KMS-11 (cell line): Measurements from ENCODE around the gene PPARGC1A.

Experiments used
- H2AFZ ChIP-seq: fragments of 200-600 bp; sonication (generic); 2 replicates; pipeline ENCODE4 v1.6.1; 2016; ENCODE audit warnings: antibody characterized with exemption, mixed run types, low read depth
- H3K27ac ChIP-seq: fragments of 200-600 bp; sonication (generic); 2 replicates; pipeline ENCODE4 v1.6.1; 2016; ENCODE audit warnings: mild to moderate bottlenecking, mixed run types
- H3K27me3 ChIP-seq: fragments of 200-600 bp; sonication (generic); 2 replicates; pipeline ENCODE4 v1.6.1; 2017; ENCODE audit warnings: mild to moderate bottlenecking, low read depth, mixed run types, moderate library complexity; ENCODE audit not compliant: insufficient read depth
- H3K36me3 ChIP-seq: fragments of 200-600 bp; sonication (generic); 2 replicates; pipeline ENCODE4 v1.6.1; 2017; ENCODE audit warnings: mild to moderate bottlenecking, mixed run types; ENCODE audit not compliant: insufficient read depth
- H3K4me1 ChIP-seq: fragments of 200-600 bp; sonication (generic); 2 replicates; pipeline ENCODE4 v1.6.1; 2016; ENCODE audit warnings: mild to moderate bottlenecking, low read depth, mixed run types; ENCODE audit not compliant: poor library complexity, severe bottlenecking
- H3K4me2 ChIP-seq: fragments of 200-600 bp; sonication (generic); 2 replicates; pipeline ENCODE4 v1.7.0; 2016; ENCODE audit warnings: mild to moderate bottlenecking, mixed run types
- H3K4me3 ChIP-seq: fragments of 200-600 bp; sonication (generic); IDR thresholded peaks from 2 replicates; pipeline ENCODE4 v1.6.1; 2017; ENCODE audit warnings: low read depth, low read length, mixed read lengths; ENCODE audit not compliant: insufficient read depth
- H3K79me2 ChIP-seq: fragments of 200-600 bp; sonication (generic); 2 replicates; pipeline ENCODE4 v1.6.1; 2016; ENCODE audit warnings: low read depth, mixed run types; ENCODE audit not compliant: insufficient read depth
- H3K9ac ChIP-seq: fragments of 200-600 bp; sonication (generic); 2 replicates; pipeline ENCODE4 v1.6.1; 2016; ENCODE audit warnings: mild to moderate bottlenecking, mixed run types
- H4K20me1 ChIP-seq: fragments of 200-600 bp; sonication (generic); 2 replicates; pipeline ENCODE4 v1.6.1; 2016; ENCODE audit warnings: mild to moderate bottlenecking, mixed run types; ENCODE audit not compliant: insufficient read depth
- TF ChIP-seq, protein P1 (sequence below): fragments of 200-600 bp; sonication (generic); conservative IDR thresholded peaks from 2 replicates; pipeline ENCODE4 v1.6.1; 2017; ENCODE audit warnings: low read depth, mild to moderate bottlenecking, antibody characterized with exemption, low read length, moderate library complexity, mixed read lengths

The PPARGC1A gene

GRCh38 chr4:23889814-23890341, at the start of gene PPARGC1A:
TSS of gene PPARGC1A (minus strand) at chr4:23890047. CDS start at chr4:23889957, 90 bp downstream.
- Histone ChIP-seq H3K79me2 (no peaks in the 10 kb centered on the region), H3K27ac (peak within 1 kb of the TSS; percentile 22; the same call in 1 of the 2 replicates), H4K20me1 (no peaks in the 10 kb centered on the region), H2AFZ (peak within 1 kb of the TSS; percentile 92), H3K4me2 (peak within 1 kb of the TSS; percentile 73), H3K9ac (peak within 1 kb of the TSS; percentile 44; the same call in 1 of the 2 replicates), H3K27me3 (no peaks in the 10 kb centered on the region), H3K36me3 (no peaks in the 10 kb centered on the region), H3K4me1 (peaks cover 12% of the 10 kb centered on the region), H3K4me3 (peak within 1 kb of the TSS; percentile 52)
- TF ChIP-seq, protein P1, sequence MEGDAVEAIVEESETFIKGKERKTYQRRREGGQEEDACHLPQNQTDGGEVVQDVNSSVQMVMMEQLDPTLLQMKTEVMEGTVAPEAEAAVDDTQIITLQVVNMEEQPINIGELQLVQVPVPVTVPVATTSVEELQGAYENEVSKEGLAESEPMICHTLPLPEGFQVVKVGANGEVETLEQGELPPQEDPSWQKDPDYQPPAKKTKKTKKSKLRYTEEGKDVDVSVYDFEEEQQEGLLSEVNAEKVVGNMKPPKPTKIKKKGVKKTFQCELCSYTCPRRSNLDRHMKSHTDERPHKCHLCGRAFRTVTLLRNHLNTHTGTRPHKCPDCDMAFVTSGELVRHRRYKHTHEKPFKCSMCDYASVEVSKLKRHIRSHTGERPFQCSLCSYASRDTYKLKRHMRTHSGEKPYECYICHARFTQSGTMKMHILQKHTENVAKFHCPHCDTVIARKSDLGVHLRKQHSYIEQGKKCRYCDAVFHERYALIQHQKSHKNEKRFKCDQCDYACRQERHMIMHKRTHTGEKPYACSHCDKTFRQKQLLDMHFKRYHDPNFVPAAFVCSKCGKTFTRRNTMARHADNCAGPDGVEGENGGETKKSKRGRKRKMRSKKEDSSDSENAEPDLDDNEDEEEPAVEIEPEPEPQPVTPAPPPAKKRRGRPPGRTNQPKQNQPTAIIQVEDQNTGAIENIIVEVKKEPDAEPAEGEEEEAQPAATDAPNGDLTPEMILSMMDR, result no peak

- TF ChIP-seq, protein P1, result no peak
- Histone ChIP-seq H3K4me2 (no peak overlapping the region), H3K9ac (no peak overlapping the region)
Measured at GRCh38 chr4:23938796-23939195, 48.9 kb upstream of the PPARGC1A start.

GRCh38 chr4:23937173-23937572, 47.3 kb upstream of the PPARGC1A start:
- Histone ChIP-seq H2AFZ (no peak overlapping the region), H3K79me2 (no peaks in the 10 kb centered on the region), H3K4me2 (no peak overlapping the region), H4K20me1 (no peaks in the 10 kb centered on the region), H3K4me3 (no peak overlapping the region), H3K9ac (no peak overlapping the region), H3K36me3 (no peaks in the 10 kb centered on the region), H3K27me3 (no peaks in the 10 kb centered on the region), H3K4me1 (no peaks in the 10 kb centered on the region), H3K27ac (no peak overlapping the region)
- TF ChIP-seq, protein P1, result no peak

More at GRCh38 chr4:23938796-23939195, 48.9 kb upstream of the PPARGC1A start:
- no peak overlapping the region for H3K27ac ChIP-seq
- H4K20me1 ChIP-seq, result no peaks in the 10 kb centered on the region
- H3K79me2 ChIP-seq, result no peaks in the 10 kb centered on the region
- H3K27me3 ChIP-seq, result no peaks in the 10 kb centered on the region
- no peaks in the 10 kb centered on the region for H3K36me3 ChIP-seq
- H3K4me1 ChIP-seq, result no peaks in the 10 kb centered on the region
- no peak overlapping the region for H3K4me3 ChIP-seq
- H2AFZ ChIP-seq, result no peak overlapping the region

DNA sequence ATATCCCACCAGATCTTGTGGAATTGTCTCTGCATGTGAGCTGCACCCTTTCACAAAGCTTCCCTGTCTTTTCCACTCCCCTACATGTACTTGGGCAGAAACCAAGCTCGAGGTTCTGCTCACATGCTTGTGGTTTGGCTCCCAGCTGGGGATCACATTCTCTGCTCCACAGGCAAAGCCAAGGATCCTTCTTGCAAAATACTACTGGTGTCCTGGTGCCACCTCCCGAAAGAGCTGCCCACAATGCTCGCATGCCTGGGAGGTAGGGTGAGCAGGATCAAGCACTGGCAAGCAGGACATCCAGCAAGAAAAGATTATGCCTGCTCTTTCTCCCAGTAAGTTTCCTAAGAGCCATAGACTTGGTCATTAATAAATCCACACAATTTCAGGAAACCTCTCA, 45.1 kb upstream of the PPARGC1A start:
- Histone ChIP-seq H3K27ac (no peak overlapping the region), H2AFZ (no peak overlapping the region), H3K79me2 (no peaks in the 10 kb centered on the region), H3K27me3 (no peaks in the 10 kb centered on the region), H3K4me2 (no peak overlapping the region), H3K9ac (no peak overlapping the region), H3K4me3 (no peak overlapping the region), H3K4me1 (no peaks in the 10 kb centered on the region), H4K20me1 (no peaks in the 10 kb centered on the region), H3K36me3 (no peaks in the 10 kb centered on the region)
- TF ChIP-seq, protein P1, result no peak
